ENCODE results near the gene PTGES3L.

The PTGES3L gene

GRCh38 chr17:42950044-42950783, 29.7 kb downstream of the PTGES3L start:
- TF ChIP-seq RAD21 (IDR thresholded peaks at IDR 0.05; ENCODE audit: low read depth) (no peak), NFIC (IDR thresholded peaks at IDR 0.05) (no peak)

- TF ChIP-seq YY1 (IDR thresholded peaks at IDR 0.05; ENCODE audit: low read depth) = no peak
Observed at GRCh38 chr17:42946812-42947211, 33.1 kb downstream of the PTGES3L start.

GRCh38 chr17:42944211-42944610, 35.7 kb downstream of the PTGES3L start:
- TF ChIP-seq REST (IDR thresholded peaks at IDR 0.05; ENCODE audit: low read depth) (no peak), EP300 (IDR thresholded peaks at IDR 0.05; ENCODE audit: borderline replicate concordance) (no peak), TAF1 (IDR thresholded peaks at IDR 0.05; ENCODE audit: low read depth) (no peak), NFIC (IDR thresholded peaks at IDR 0.05) (no peak), CEBPB (IDR thresholded peaks at IDR 0.05) (no peak), MAX (IDR thresholded peaks at IDR 0.05) (no peak), ZBTB7A (IDR thresholded peaks at IDR 0.05; ENCODE audit: low read depth) (no peak), CREB1 (IDR thresholded peaks at IDR 0.05; ENCODE audit: low read depth) (no peak)

GRCh38 chr17:42937712-42938596, 41.9 kb downstream of the PTGES3L start:
- TF ChIP-seq CEBPB (IDR thresholded peaks at IDR 0.05) = no peak
- peak; percentile 90 for TF ChIP-seq RAD21 (IDR thresholded peaks at IDR 0.05; ENCODE audit: low read depth)

GRCh38 chr17:42929497-42929844, 50.4 kb downstream of the PTGES3L start:
- TF ChIP-seq USF1 (IDR thresholded peaks at IDR 0.05) (no peak), MAX (IDR thresholded peaks at IDR 0.05) (no peak), RAD21 (IDR thresholded peaks at IDR 0.05; ENCODE audit: low read depth) (no peak), REST (IDR thresholded peaks at IDR 0.05; ENCODE audit: low read depth) (no peak), FOXM1 (IDR thresholded peaks at IDR 0.05; ENCODE audit: borderline replicate concordance, low read depth) (no peak), TCF12 (IDR thresholded peaks at IDR 0.05; ENCODE audit: low read depth) (no peak), EGR1 (IDR thresholded peaks at IDR 0.05) (no peak), CEBPB (IDR thresholded peaks at IDR 0.05) (no peak), YY1 (IDR thresholded peaks at IDR 0.05; ENCODE audit: low read depth) (no peak), CREB1 (IDR thresholded peaks at IDR 0.05; ENCODE audit: low read depth) (no peak), ZBTB7A (IDR thresholded peaks at IDR 0.05; ENCODE audit: low read depth) (no peak), TEAD4 (IDR thresholded peaks at IDR 0.05) (no peak), NFIC (IDR thresholded peaks at IDR 0.05) (no peak), TAF1 (IDR thresholded peaks at IDR 0.05; ENCODE audit: low read depth) (no peak), EP300 (IDR thresholded peaks at IDR 0.05; ENCODE audit: borderline replicate concordance) (no peak)

GRCh38 chr17:42928714-42929496, 51.0 kb downstream of the PTGES3L start:
- TF ChIP-seq EGR1 (IDR thresholded peaks at IDR 0.05) = no peak
- TF ChIP-seq RAD21 (IDR thresholded peaks at IDR 0.05; ENCODE audit: low read depth) = peak; percentile 63

Measured in Ishikawa (cell line).